ENCODE measurements around the gene GAB2.

GAB2 gene

GRCh38 chr11:78345450-78345849, 72.2 kb downstream of the GAB2 start:
- TF ChIP-seq ESRRG (CRISPR knock-in tag; IDR thresholded peaks at IDR 0.05) (no peak), TSHZ2 (CRISPR knock-in tag; IDR thresholded peaks at IDR 0.05) (no peak), CSDC2 (CRISPR knock-in tag; IDR thresholded peaks at IDR 0.05) (no peak), ZFP30 (CRISPR knock-in tag; IDR thresholded peaks at IDR 0.05) (no peak), RARB (CRISPR knock-in tag; IDR thresholded peaks at IDR 0.05) (no peak), TCF4 (CRISPR knock-in tag; IDR thresholded peaks at IDR 0.05; ENCODE audit: borderline replicate concordance) (no peak), CSRNP3 (CRISPR knock-in tag; IDR thresholded peaks at IDR 0.05) (no peak), ZFP3 (CRISPR knock-in tag; IDR thresholded peaks at IDR 0.05) (no peak), CREB5 (CRISPR knock-in tag; IDR thresholded peaks at IDR 0.05; ENCODE audit: low read depth) (no peak), ZNF8 (CRISPR knock-in tag; IDR thresholded peaks at IDR 0.05) (no peak), SNAI2 (CRISPR knock-in tag; IDR thresholded peaks at IDR 0.05) (no peak), ISL1 (CRISPR knock-in tag; IDR thresholded peaks at IDR 0.05) (no peak), ARNTL (CRISPR knock-in tag; IDR thresholded peaks at IDR 0.05; ENCODE audit: borderline replicate concordance, low read depth) (no peak), ZC3H10 (CRISPR knock-in tag; IDR thresholded peaks at IDR 0.05) (no peak), ZNF70 (CRISPR knock-in tag; IDR thresholded peaks at IDR 0.05) (no peak), BACH2 (CRISPR knock-in tag; IDR thresholded peaks at IDR 0.05; ENCODE audit: borderline replicate concordance) (no peak)
- TF ChIP-seq, protein P1, sequence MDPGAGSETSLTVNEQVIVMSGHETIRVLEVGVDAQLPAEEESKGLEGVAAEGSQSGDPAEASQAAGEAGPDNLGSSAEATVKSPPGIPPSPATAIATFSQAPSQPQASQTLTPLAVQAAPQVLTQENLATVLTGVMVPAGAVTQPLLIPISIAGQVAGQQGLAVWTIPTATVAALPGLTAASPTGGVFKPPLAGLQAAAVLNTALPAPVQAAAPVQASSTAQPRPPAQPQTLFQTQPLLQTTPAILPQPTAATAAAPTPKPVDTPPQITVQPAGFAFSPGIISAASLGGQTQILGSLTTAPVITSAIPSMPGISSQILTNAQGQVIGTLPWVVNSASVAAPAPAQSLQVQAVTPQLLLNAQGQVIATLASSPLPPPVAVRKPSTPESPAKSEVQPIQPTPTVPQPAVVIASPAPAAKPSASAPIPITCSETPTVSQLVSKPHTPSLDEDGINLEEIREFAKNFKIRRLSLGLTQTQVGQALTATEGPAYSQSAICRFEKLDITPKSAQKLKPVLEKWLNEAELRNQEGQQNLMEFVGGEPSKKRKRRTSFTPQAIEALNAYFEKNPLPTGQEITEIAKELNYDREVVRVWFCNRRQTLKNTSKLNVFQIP (CRISPR knock-in tag; IDR thresholded peaks at IDR 0.05; ENCODE audit: borderline replicate concordance, low read depth): no peak
- no peak for ATAC-seq

DNA sequence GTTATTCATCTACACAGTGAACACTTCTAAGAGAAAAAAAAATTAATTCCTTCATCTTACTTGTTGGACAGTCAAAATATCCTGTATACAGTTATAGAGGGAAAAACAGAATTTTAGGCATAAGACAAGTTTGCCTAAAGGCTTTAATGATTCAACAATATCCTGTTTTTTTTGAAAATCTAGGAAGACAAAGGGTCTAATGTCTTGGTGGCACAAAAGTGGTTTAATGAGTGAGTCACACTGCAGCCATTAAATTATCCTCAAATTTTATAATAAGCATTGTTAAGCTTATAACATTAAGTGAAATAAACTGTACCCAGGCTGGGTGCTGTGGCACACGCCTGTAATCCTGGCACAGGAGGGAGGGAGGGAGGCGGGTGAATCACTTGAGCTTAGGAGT, 72.9 kb downstream of the GAB2 start:
- no peak for ATAC-seq
- TF ChIP-seq ZFP30 (CRISPR knock-in tag; IDR thresholded peaks at IDR 0.05) (no peak), ZNF70 (CRISPR knock-in tag; IDR thresholded peaks at IDR 0.05) (no peak), RARB (CRISPR knock-in tag; IDR thresholded peaks at IDR 0.05) (no peak), SNAI2 (CRISPR knock-in tag; IDR thresholded peaks at IDR 0.05) (no peak), GLIS3 (CRISPR knock-in tag; IDR thresholded peaks at IDR 0.05) (no peak), ARNTL (CRISPR knock-in tag; IDR thresholded peaks at IDR 0.05; ENCODE audit: borderline replicate concordance, low read depth) (no peak), CSDC2 (CRISPR knock-in tag; IDR thresholded peaks at IDR 0.05) (no peak), ZNF8 (CRISPR knock-in tag; IDR thresholded peaks at IDR 0.05) (no peak), ESRRG (CRISPR knock-in tag; IDR thresholded peaks at IDR 0.05) (no peak), ISL1 (CRISPR knock-in tag; IDR thresholded peaks at IDR 0.05) (no peak), TCF4 (CRISPR knock-in tag; IDR thresholded peaks at IDR 0.05; ENCODE audit: borderline replicate concordance) (no peak), OSR1 (CRISPR knock-in tag; IDR thresholded peaks at IDR 0.05) (no peak), ZC3H10 (CRISPR knock-in tag; IDR thresholded peaks at IDR 0.05) (no peak), PPARA (CRISPR knock-in tag; IDR thresholded peaks at IDR 0.05; ENCODE audit: borderline replicate concordance) (no peak)
- TF ChIP-seq, protein P1 (CRISPR knock-in tag; IDR thresholded peaks at IDR 0.05; ENCODE audit: borderline replicate concordance, low read depth): no peak

GRCh38 chr11:78344094-78344493, 73.5 kb downstream of the GAB2 start:
- TF ChIP-seq TCF4 (CRISPR knock-in tag; IDR thresholded peaks at IDR 0.05; ENCODE audit: borderline replicate concordance) (peak; percentile 58; the same call in 1 of the 2 replicates), OSR1 (CRISPR knock-in tag; IDR thresholded peaks at IDR 0.05) (no peak), ZFP30 (CRISPR knock-in tag; IDR thresholded peaks at IDR 0.05) (no peak), ISL1 (CRISPR knock-in tag; IDR thresholded peaks at IDR 0.05) (peak; percentile 85)
- ATAC-seq: no peak

Data from SK-N-SH treated with all-trans-retinoic acid at 6 μM for 48 hours (cell line).